ENCODE measurements around the gene SYPL1.
A peak's percentile ranks its signal among the peaks of the same experiment; 100 is the strongest.

Gene SYPL1

GRCh38 chr7:106121189-106121810 lies 9.2 kb upstream of the SYPL1 start:
- DNase-seq: no peak

GRCh38 chr7:106120500-106120899 lies 8.4 kb upstream of the SYPL1 start:
- DNase-seq: no peak

GRCh38 chr7:106119719-106120118 lies 7.6 kb upstream of the SYPL1 start:
- DNase-seq: no peak

- no peak for DNase-seq
Measured at GRCh38 chr7:106117786-106118544, 5.9 kb upstream of the SYPL1 start.

- no peak for DNase-seq
Measured at GRCh38 chr7:106116161-106116704, 4.1 kb upstream of the SYPL1 start.

GRCh38 chr7:106114716-106115383 lies 2.7 kb upstream of the SYPL1 start:
- DNase-seq: no peak

- DNase-seq: no peak
Measured at GRCh38 chr7:106112972-106113421, 885 bp upstream of the SYPL1 start.

- peak; percentile 64 for DNase-seq
Measured at GRCh38 chr7:106111655-106112117, 426 bp downstream of the SYPL1 start.

- peak; percentile 41 for DNase-seq
Measured at GRCh38 chr7:106110885-106111654, 1.0 kb downstream of the SYPL1 start.

- peak; percentile 6 for DNase-seq
Measured at GRCh38 chr7:106110238-106110560, 1.9 kb downstream of the SYPL1 start.

GRCh38 chr7:106109521-106110237 lies 2.4 kb downstream of the SYPL1 start:
- DNase-seq: no peak

- no peak for DNase-seq
Measured at GRCh38 chr7:106108991-106109390, 3.1 kb downstream of the SYPL1 start.

GRCh38 chr7:106104721-106105260 lies 7.3 kb downstream of the SYPL1 start:
- no peak for DNase-seq

GRCh38 chr7:106102387-106102966 lies 9.6 kb downstream of the SYPL1 start:
- peak; percentile 60 for DNase-seq

- DNase-seq: no peak
Measured at GRCh38 chr7:106101726-106102125, 10.4 kb downstream of the SYPL1 start.

GRCh38 chr7:106100863-106101629 lies 11.1 kb downstream of the SYPL1 start:
- no peak for DNase-seq

GRCh38 chr7:106099539-106099938 lies 12.6 kb downstream of the SYPL1 start:
- no peak for DNase-seq

GRCh38 chr7:106098889-106099288 lies 13.2 kb downstream of the SYPL1 start:
- no peak for DNase-seq

GRCh38 chr7:106095634-106096033 lies 16.5 kb downstream of the SYPL1 start:
- no peak for DNase-seq

- DNase-seq: no peak
Measured at GRCh38 chr7:106094780-106095179, 17.3 kb downstream of the SYPL1 start.

- DNase-seq: no peak
Measured at GRCh38 chr7:106092204-106092603, 19.9 kb downstream of the SYPL1 start.

Data from OCI-M1 (cell line).